Neural progenitor cell (in vitro differentiated cells): ENCODE data around the gene PCDHGA5. TPM values are rescaled to one million over a fixed set of nuclear protein-coding genes. Genes with fewer than 3 reads are reported as not detected.
"Not testable (repeated sequence)": the region's sequence is repeated elsewhere in the genome, so short reads cannot be mapped to it uniquely, and the experiment has no call there.

ENCODE experiments used
- DNase-seq: peaks from one replicate; pipeline ENCODE4 v3.0.0-alpha.2; 2016; ENCODE audit warnings: low spot score
- H2AFZ ChIP-seq: fragments of 200-600 bp; sonication (generic); replicated peaks from 2 replicates; pipeline ENCODE4 v1.6.1; 2016; ENCODE audit warnings: antibody characterized with exemption
- H3F3A ChIP-seq: fragments of 200-600 bp; sonication (generic); 2 replicates; pipeline ENCODE4 v1.6.1; 2016; ENCODE audit warnings: antibody characterized with exemption, low read depth
- H3K27ac ChIP-seq: fragments of 200-600 bp; sonication (generic); 2 replicates; pipeline ENCODE4 v1.5.1; 2016; ENCODE audit warnings: mild to moderate bottlenecking
- H3K27me3 ChIP-seq: fragments of 200-600 bp; sonication (generic); 2 replicates; pipeline ENCODE4 v1.6.1; 2016; ENCODE audit warnings: mild to moderate bottlenecking, moderate library complexity
- H3K36me3 ChIP-seq: fragments of 200-600 bp; sonication (generic); 2 replicates; pipeline ENCODE4 v1.5.1; 2016
- H3K4me1 ChIP-seq: fragments of 200-600 bp; sonication (generic); 2 replicates; pipeline ENCODE4 v1.6.1; 2016; ENCODE audit warnings: mixed run types
- H3K4me2 ChIP-seq: fragments of 200-600 bp; sonication (generic); 2 replicates; pipeline ENCODE4 v1.6.1; 2016
- H3K4me3 ChIP-seq: fragments of 200-600 bp; sonication (generic); 2 replicates; pipeline ENCODE4 v1.5.1; 2016
- H3K79me2 ChIP-seq: fragments of 200-600 bp; sonication (generic); 2 replicates; pipeline ENCODE4 v1.6.1; 2016; ENCODE audit warnings: low read depth
- H3K9ac ChIP-seq: fragments of 200-600 bp; sonication (generic); 2 replicates; pipeline ENCODE4 v1.6.1; 2016
- H3K9me3 ChIP-seq: fragments of 200-600 bp; sonication (generic); 2 replicates; pipeline ENCODE4 v1.5.1; 2016; ENCODE audit warnings: low read depth
- H4K20me1 ChIP-seq: fragments of 200-600 bp; sonication (generic); 2 replicates; pipeline ENCODE4 v1.6.1; 2016; ENCODE audit warnings: low read depth
- H3K27ac Mint-ChIP-seq: 3 replicates; pipeline ENCODE4 v1.8.0; 2021; ENCODE audit warnings: mixed read lengths
- H3K27me3 Mint-ChIP-seq: 2 replicates; pipeline ENCODE4 v1.8.0; 2022; ENCODE audit warnings: low read depth, mild to moderate bottlenecking, inconsistent platforms, moderate library complexity, mixed read lengths; ENCODE audit not compliant: insufficient read depth
- H3K36me3 Mint-ChIP-seq: 3 replicates; pipeline ENCODE4 v1.8.0; 2021; ENCODE audit warnings: mixed read lengths
- H3K4me1 Mint-ChIP-seq: 3 replicates; pipeline ENCODE4 v1.8.0; 2021; ENCODE audit warnings: mixed read lengths
- H3K4me3 Mint-ChIP-seq: 3 replicates; pipeline ENCODE4 v1.8.0; 2021; ENCODE audit warnings: mild to moderate bottlenecking, moderate library complexity, mixed read lengths
- H3K9me3 Mint-ChIP-seq: 3 replicates; pipeline ENCODE4 v1.8.0; 2020; ENCODE audit warnings: mixed read lengths
- EZH2 ChIP-seq: fragments of 200-600 bp; sonication (generic); IDR thresholded peaks from 2 replicates; pipeline ENCODE4 v1.6.1; 2017; ENCODE audit warnings: antibody characterized with exemption, mild to moderate bottlenecking, moderate library complexity
- EZH2phosphoT487 ChIP-seq: fragments of 200-600 bp; sonication (generic); IDR thresholded peaks from 2 replicates; pipeline ENCODE4 v1.6.1; 2017; ENCODE audit warnings: antibody characterized with exemption
- total RNA-seq: library from RNA; depleted of rRNA; stranded (reverse); fragments of >200 nt; gene quantifications from 2 replicates; pipeline ENCODE4 v1.2.3, GENCODE V29; 2015; ENCODE audit warnings: low replicate concordance
- TF ChIP-seq, protein P1 (sequence below): fragments of 200-600 bp; sonication (generic); IDR thresholded peaks from 2 replicates; pipeline ENCODE4 v1.5.1; 2017; ENCODE audit warnings: antibody characterized with exemption, mild to moderate bottlenecking

The PCDHGA5 gene
- total RNA-seq, 1 donor from 2014 or later = 0.71 TPM

DNA sequence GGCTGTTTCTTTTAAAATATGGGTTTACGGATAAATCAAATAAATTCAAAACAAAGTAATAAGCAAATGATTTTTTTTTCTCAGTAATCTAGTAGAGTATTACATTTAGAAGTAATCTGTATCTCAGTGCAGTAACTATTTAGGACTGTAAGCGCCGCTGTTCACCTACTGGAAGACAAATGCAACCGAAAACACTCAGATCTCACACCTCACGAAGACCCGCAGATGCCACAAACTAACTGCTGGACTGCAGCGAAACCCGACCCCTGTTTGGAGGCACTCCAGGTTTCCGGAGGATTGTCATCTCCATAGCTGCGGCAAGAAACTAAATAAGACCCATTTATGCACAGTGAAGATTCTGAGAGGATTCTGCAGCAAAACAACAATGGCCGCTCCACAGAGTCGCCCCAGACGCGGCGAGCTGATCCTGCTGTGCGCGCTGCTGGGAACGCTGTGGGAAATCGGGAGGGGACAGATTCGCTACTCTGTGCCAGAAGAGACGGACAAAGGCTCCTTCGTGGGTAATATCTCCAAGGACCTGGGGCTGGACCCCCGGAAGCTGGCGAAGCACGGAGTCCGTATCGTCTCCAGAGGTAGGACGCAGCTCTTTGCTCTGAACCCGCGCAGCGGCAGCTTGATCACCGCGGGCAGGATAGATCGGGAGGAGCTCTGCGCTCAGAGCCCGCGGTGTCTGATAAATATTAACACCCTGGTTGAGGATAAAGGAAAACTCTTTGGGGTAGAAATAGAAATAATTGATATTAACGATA, 28.7 kb downstream of the PCDHGA5 start, which contains the start of gene PCDHGA8:
PCDHGA8 (plus strand) TSS at position 205 of the 770 bp plus-strand sequence; CDS start at position 386, 181 bp downstream.
- Histone ChIP-seq H3K9me3 (peaks cover 57% of the 10 kb centered on the region), H3K27ac (no peak within 1 kb of the TSS), H3K27me3 (no peaks in the 10 kb centered on the region)

DNA sequence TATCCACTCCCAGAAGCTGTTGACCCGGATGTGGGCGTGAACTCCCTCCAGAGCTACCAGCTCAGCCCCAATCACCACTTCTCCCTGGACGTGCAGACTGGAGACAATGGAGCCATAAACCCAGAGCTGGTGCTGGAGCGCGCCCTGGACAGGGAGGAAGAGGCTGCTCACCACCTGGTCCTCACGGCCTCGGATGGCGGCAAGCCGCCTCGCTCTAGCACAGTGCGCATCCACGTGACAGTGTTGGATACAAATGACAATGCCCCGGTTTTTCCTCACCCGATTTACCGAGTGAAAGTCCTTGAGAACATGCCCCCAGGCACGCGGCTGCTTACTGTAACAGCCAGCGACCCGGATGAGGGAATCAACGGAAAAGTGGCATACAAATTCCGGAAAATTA, 29.3 kb downstream of the PCDHGA5 start:
- no peak overlapping the region for H2AFZ ChIP-seq
- H3K79me2 ChIP-seq = no peaks in the 10 kb centered on the region
- H3K36me3 ChIP-seq = peaks cover 19% of the 10 kb centered on the region
- Mint-ChIP-seq H3K27me3 (peaks cover 2% of the 10 kb centered on the region), H3K4me3 (no peak overlapping the region), H3K4me1 (no peaks in the 10 kb centered on the region), H3K27ac (no peak overlapping the region), H3K36me3 (peaks cover 9% of the 10 kb centered on the region), H3K9me3 (peaks cover 54% of the 10 kb centered on the region)
- no peak for TF ChIP-seq EZH2phosphoT487
- TF ChIP-seq, protein P1, sequence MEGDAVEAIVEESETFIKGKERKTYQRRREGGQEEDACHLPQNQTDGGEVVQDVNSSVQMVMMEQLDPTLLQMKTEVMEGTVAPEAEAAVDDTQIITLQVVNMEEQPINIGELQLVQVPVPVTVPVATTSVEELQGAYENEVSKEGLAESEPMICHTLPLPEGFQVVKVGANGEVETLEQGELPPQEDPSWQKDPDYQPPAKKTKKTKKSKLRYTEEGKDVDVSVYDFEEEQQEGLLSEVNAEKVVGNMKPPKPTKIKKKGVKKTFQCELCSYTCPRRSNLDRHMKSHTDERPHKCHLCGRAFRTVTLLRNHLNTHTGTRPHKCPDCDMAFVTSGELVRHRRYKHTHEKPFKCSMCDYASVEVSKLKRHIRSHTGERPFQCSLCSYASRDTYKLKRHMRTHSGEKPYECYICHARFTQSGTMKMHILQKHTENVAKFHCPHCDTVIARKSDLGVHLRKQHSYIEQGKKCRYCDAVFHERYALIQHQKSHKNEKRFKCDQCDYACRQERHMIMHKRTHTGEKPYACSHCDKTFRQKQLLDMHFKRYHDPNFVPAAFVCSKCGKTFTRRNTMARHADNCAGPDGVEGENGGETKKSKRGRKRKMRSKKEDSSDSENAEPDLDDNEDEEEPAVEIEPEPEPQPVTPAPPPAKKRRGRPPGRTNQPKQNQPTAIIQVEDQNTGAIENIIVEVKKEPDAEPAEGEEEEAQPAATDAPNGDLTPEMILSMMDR = no peak
- TF ChIP-seq EZH2 = no peak
- H3K4me1 ChIP-seq = no peaks in the 10 kb centered on the region
- no peak overlapping the region for H3K27ac ChIP-seq
- no peaks in the 10 kb centered on the region for H3K27me3 ChIP-seq
- H3K4me3 ChIP-seq = no peak overlapping the region
- DNase-seq = no peak
- H3K9me3 ChIP-seq = peaks cover 58% of the 10 kb centered on the region
- no peak overlapping the region for H3K9ac ChIP-seq
- H3F3A ChIP-seq = peaks cover 7% of the 10 kb centered on the region
- no peaks in the 10 kb centered on the region for H4K20me1 ChIP-seq
- no peak overlapping the region for H3K4me2 ChIP-seq

More for the DNA sequence above, 28.7 kb downstream of the PCDHGA5 start, which contains the start of gene PCDHGA8:
- H3K36me3 ChIP-seq = peaks cover 19% of the 10 kb centered on the region
- no peak within 1 kb of the TSS for H3K27ac Mint-ChIP-seq
- no peaks in the 10 kb centered on the region for H3K79me2 ChIP-seq
- H3K4me2 ChIP-seq = no peak within 1 kb of the TSS
- H3K9ac ChIP-seq = no peak within 1 kb of the TSS
- peaks cover 9% of the 10 kb centered on the region for H3K36me3 Mint-ChIP-seq
- peaks cover 2% of the 10 kb centered on the region for H3K27me3 Mint-ChIP-seq
- TF ChIP-seq, protein P1 = no peak
- TF ChIP-seq EZH2 = no peak
- no peak for TF ChIP-seq EZH2phosphoT487
- no peaks in the 10 kb centered on the region for H4K20me1 ChIP-seq
- no peak within 1 kb of the TSS for H3K4me3 Mint-ChIP-seq
- H3F3A ChIP-seq = peaks cover 7% of the 10 kb centered on the region
- no peaks in the 10 kb centered on the region for H3K4me1 Mint-ChIP-seq
- H2AFZ ChIP-seq = no peak within 1 kb of the TSS
- peaks cover 56% of the 10 kb centered on the region for H3K9me3 Mint-ChIP-seq
- DNase-seq = no peak
- H3K4me3 ChIP-seq = peak within 1 kb of the TSS; percentile 3
- no peaks in the 10 kb centered on the region for H3K4me1 ChIP-seq

DNA sequence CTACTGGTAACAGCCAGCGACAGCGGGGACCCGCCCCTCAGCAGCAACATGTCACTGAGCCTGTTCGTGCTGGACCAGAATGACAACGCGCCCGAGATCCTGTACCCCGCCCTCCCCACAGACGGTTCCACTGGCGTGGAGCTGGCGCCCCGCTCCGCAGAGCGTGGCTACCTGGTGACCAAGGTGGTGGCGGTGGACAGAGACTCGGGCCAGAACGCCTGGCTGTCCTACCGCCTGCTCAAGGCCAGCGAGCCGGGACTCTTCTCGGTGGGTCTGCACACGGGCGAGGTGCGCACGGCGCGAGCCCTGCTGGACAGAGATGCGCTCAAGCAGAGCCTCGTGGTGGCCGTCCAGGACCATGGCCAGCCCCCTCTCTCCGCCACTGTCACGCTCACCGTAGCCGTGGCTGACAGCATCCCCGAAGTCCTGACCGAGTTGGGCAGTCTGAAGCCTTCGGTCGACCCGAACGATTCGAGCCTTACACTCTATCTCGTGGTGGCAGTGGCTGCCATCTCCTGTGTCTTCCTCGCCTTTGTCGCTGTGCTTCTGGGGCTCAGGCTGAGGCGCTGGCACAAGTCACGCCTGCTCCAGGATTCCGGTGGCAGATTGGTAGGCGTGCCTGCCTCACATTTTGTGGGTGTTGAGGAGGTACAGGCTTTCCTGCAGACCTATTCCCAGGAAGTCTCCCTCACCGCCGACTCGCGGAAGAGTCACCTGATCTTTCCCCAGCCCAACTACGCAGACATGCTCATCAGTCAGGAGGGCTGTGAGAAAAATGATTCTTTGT, 30.6 kb downstream of the PCDHGA5 start:
- H3K9me3 ChIP-seq = peaks cover 63% of the 10 kb centered on the region

DNA sequence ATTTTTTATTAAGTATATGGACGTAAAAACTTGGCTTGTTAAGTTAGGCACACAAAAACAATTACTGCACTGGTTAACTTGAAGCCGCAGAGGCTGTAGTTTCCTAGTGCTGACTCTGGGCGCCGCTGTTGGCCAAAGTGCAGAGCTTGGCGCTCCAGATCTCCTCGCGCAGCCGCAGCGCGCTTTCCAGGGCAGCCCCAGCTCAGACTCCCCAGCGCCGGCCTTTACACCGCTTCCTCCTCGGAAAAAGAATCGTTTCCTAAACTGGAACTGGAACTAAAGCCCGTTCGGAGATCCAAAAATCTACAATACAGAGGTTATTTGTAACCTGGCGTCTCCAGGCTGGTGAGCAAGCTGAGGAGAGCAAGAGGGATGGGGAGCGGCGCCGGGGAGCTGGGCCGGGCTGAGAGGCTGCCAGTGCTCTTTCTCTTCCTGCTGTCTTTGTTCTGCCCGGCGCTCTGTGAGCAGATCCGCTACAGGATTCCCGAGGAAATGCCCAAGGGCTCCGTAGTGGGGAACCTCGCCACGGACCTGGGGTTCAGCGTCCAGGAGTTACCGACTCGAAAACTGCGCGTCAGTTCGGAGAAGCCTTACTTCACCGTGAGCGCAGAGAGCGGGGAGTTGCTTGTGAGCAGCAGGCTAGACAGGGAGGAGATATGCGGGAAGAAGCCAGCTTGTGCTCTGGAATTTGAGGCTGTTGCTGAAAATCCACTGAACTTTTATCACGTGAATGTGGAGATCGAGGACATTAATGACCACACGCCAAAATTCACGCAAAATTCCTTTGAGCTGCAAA, 34.0 kb downstream of the PCDHGA5 start, which contains the start of gene PCDHGB5:
PCDHGB5 (plus strand) TSS at position 192 of the 796 bp plus-strand sequence; CDS start at position 373, 181 bp downstream.
- not testable (repeated sequence) for H3K4me2 ChIP-seq, H3K27ac Mint-ChIP-seq, H3F3A ChIP-seq, H4K20me1 ChIP-seq, H3K36me3 Mint-ChIP-seq, H3K4me3 Mint-ChIP-seq, DNase-seq, H3K27me3 ChIP-seq, H3K36me3 ChIP-seq, H3K9ac ChIP-seq, H3K27me3 Mint-ChIP-seq, H3K79me2 ChIP-seq, H3K4me1 ChIP-seq, H3K4me1 Mint-ChIP-seq, H3K27ac ChIP-seq, H3K4me3 ChIP-seq, H2AFZ ChIP-seq
- H3K9me3 ChIP-seq = peaks cover 41% of the 10 kb centered on the region
- H3K9me3 Mint-ChIP-seq = peaks cover 60% of the 10 kb centered on the region

More for the DNA sequence above, 30.6 kb downstream of the PCDHGA5 start:
- not testable (repeated sequence) for H3K27me3 Mint-ChIP-seq, H3F3A ChIP-seq, H3K4me2 ChIP-seq, H3K4me1 Mint-ChIP-seq, H3K4me1 ChIP-seq, H3K79me2 ChIP-seq, H2AFZ ChIP-seq, H3K36me3 Mint-ChIP-seq, DNase-seq, H3K9ac ChIP-seq, H3K27ac Mint-ChIP-seq, H3K27me3 ChIP-seq, H3K4me3 Mint-ChIP-seq, H3K4me3 ChIP-seq, H4K20me1 ChIP-seq, H3K27ac ChIP-seq
- peaks cover 19% of the 10 kb centered on the region for H3K36me3 ChIP-seq
- peaks cover 56% of the 10 kb centered on the region for H3K9me3 Mint-ChIP-seq
